ENCODE results near the gene GARS1. TPM values are rescaled to one million over a fixed set of nuclear protein-coding genes. Genes with fewer than 3 reads are reported as not detected.

GARS1 gene
- polyA plus RNA-seq, 3 donors: 46.0 to 68.4 (median 48.6) TPM

GRCh38 chr7:30658479-30659074 is 63.9 kb downstream of the GARS1 start:
- H3K36me3 Mint-ChIP-seq: no peaks in the 10 kb centered on the region
- 0% methylated on average over 2 of the region's 3 CpGs for WGBS (ENCODE audit: insufficient coverage)
- DNase-seq: no peak
- Histone ChIP-seq H3K4me1 (ENCODE audit: control insufficient read depth in 1 of 2, insufficient read depth in 2 of 2, low read length in 2 of 2) (no peaks in the 10 kb centered on the region), H3K27me3 (ENCODE audit: control insufficient read depth in 2 of 2, insufficient read depth in 2 of 2, low read length in 2 of 2) (no peaks in the 10 kb centered on the region), H3K36me3 (replicated peaks in 1 of 2; ENCODE audit: control insufficient read depth in 1 of 2, insufficient read depth in 2 of 2, low read length in 2 of 2) (no peaks in the 10 kb centered on the region), H3K9ac (ENCODE audit: insufficient read depth, low read length, poor library complexity, severe bottlenecking) (no peak overlapping the region), H3K27ac (ENCODE audit: low read depth in 1 of 2, low read length in 2 of 2) (no peak overlapping the region), H2AFZ (ENCODE audit: insufficient read depth, low read depth, low read length, poor library complexity, severe bottlenecking) (no peak overlapping the region), H3K79me2 (ENCODE audit: insufficient read depth, low read length) (no peaks in the 10 kb centered on the region), H4K20me1 (ENCODE audit: insufficient read depth, low read length) (no peaks in the 10 kb centered on the region), H3K4me2 (replicated peaks; ENCODE audit: extremely low read depth, low read length, poor library complexity, severe bottlenecking) (no peak overlapping the region), H3K9me3 (replicated peaks in 1 of 2; ENCODE audit: control insufficient read depth in 1 of 2, insufficient read depth in 1 of 2, low read length in 2 of 2) (no peaks in the 10 kb centered on the region), H3K4me3 (replicated peaks in 1 of 3; ENCODE audit: low read depth in 2 of 3, low read length in 3 of 3) (no peak overlapping the region)
- TF ChIP-seq CTCF (IDR thresholded peaks at IDR 0.05): no peak
- peaks cover 0 to 3% (median 1%) of the 10 kb centered on the region in 3 donors for H3K27me3 Mint-ChIP-seq (ENCODE audit: low read depth in 3 of 3)
- H3K27ac Mint-ChIP-seq: no peak overlapping the region
- peaks cover 0 to 2% (median 0%) of the 10 kb centered on the region in 7 donors for H3K9me3 Mint-ChIP-seq
- no peak overlapping the region for H3K4me3 Mint-ChIP-seq
- intact Hi-C loops (cut with micrococcal nuclease): no loop called here
- H3K4me1 Mint-ChIP-seq: peaks cover 9% of the 10 kb centered on the region

GRCh38 chr7:30659312-30659711 is 64.6 kb downstream of the GARS1 start:
- H3K27ac ChIP-seq (ENCODE audit: low read depth in 1 of 2, low read length in 2 of 2): no peak overlapping the region
- no peaks in the 10 kb centered on the region for H3K79me2 ChIP-seq (ENCODE audit: insufficient read depth, low read length)
- intact Hi-C loops (cut with micrococcal nuclease): no loop called here
- peaks cover 9% of the 10 kb centered on the region for H3K4me1 Mint-ChIP-seq
- DNase-seq: no peak
- no peak overlapping the region for H3K4me3 Mint-ChIP-seq
- TF ChIP-seq CTCF (IDR thresholded peaks at IDR 0.05): no peak
- no peaks in the 10 kb centered on the region for H3K4me1 ChIP-seq (ENCODE audit: control insufficient read depth in 1 of 2, insufficient read depth in 2 of 2, low read length in 2 of 2)
- no peak overlapping the region for H2AFZ ChIP-seq (ENCODE audit: insufficient read depth, low read depth, low read length, poor library complexity, severe bottlenecking)
- H3K9me3 ChIP-seq (replicated peaks in 1 of 2; ENCODE audit: control insufficient read depth in 1 of 2, insufficient read depth in 1 of 2, low read length in 2 of 2): no peaks in the 10 kb centered on the region
- no peak overlapping the region for H3K4me3 ChIP-seq (replicated peaks in 1 of 3; ENCODE audit: low read depth in 2 of 3, low read length in 3 of 3)
- H3K36me3 Mint-ChIP-seq: no peaks in the 10 kb centered on the region
- no peak overlapping the region for H3K27ac Mint-ChIP-seq
- no peak overlapping the region for H3K4me2 ChIP-seq (replicated peaks; ENCODE audit: extremely low read depth, low read length, poor library complexity, severe bottlenecking)
- peaks cover 0 to 2% (median 0%) of the 10 kb centered on the region in 7 donors for H3K9me3 Mint-ChIP-seq
- no CpG with 5 or more reads among the region's 3 CpGs for WGBS (ENCODE audit: insufficient coverage)
- no peaks in the 10 kb centered on the region for H3K36me3 ChIP-seq (replicated peaks in 1 of 2; ENCODE audit: control insufficient read depth in 1 of 2, insufficient read depth in 2 of 2, low read length in 2 of 2)
- no peak overlapping the region for H3K9ac ChIP-seq (ENCODE audit: insufficient read depth, low read length, poor library complexity, severe bottlenecking)
- peaks cover 0 to 6% (median 1%) of the 10 kb centered on the region in 3 donors for H3K27me3 Mint-ChIP-seq (ENCODE audit: low read depth in 3 of 3)
- H4K20me1 ChIP-seq (ENCODE audit: insufficient read depth, low read length): no peaks in the 10 kb centered on the region
- H3K27me3 ChIP-seq (ENCODE audit: control insufficient read depth in 2 of 2, insufficient read depth in 2 of 2, low read length in 2 of 2): no peaks in the 10 kb centered on the region

All from CD14-positive monocyte (primary cell).